HG02588 (cell line): Measurements from ENCODE around the gene ST8SIA2.

Experiments
- ATAC-seq: cut with Tn5 transposase; IDR thresholded peaks from one replicate; pipeline ENCODE4 v1.9.1; 2021; ENCODE audit warnings: mild to moderate bottlenecking, moderate library complexity; ENCODE audit not compliant: unreplicated experiment

Gene ST8SIA2

DNA sequence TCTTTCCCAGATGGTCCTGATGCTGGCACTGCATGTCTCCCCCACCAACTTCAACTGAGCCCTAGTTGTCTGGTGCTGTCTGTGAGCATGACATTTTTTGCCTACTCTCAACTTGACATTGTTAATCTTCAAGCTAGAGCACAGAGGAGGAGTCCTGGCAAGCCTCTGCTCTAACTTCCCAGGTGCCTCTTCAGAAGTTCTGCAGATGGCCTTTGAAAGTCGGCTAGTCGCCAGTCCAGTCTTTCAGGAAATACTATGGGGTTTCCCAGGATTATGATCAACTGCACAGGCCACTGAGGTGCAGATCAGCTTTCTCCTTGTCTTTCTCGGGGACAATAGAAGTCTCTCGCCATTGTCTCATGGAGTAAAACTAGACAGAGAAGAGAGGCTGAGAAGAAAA is 86.7 kb downstream of the ST8SIA2 start:
- ATAC-seq, result no peak

DNA sequence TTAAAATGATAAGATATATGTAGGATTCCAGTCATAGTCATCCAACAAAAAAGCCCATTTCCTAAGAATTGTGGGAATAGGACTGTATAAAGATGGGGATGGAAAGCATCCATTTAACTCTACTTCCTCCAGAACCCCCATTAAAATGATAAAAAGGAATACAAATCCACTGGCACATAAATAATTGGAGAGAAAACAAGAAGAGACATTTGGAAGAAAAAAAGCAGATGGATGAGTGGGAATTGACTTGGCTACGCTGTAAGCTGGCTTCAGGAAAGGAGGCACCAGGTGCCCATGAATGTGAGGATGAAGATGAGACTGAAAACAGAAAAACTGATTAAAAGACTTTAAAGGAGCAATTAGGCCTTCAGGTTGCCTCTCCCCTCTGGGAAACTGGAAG is 91.8 kb downstream of the ST8SIA2 start:
- no peak for ATAC-seq

DNA sequence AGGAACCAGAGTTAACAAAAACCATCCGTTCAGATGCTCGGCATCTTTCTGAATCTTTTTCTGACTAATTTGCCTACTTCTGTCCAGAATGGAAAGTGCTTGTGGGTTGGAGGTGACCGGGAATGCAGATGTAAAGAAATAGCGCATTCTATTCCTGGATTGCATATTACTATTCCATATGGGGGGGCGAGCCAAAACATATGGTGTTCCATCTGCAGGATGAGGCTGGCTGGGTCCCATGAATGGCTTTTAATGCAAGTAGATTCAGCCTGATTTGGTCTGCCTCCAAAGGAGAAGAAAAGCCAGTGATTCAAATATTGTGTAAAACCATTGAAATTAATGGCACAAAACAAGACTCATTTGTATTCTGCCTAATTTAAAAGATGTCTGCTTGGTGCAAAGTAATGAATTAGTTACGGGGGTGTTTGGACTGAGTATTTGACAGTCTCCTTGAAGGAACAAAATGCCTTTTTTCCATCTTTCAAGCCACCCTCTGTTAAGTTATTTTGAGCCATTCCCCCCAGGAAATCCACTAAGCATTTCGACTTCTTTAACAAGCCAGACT is 99.0 kb downstream of the ST8SIA2 start:
- ATAC-seq, result no peak

DNA sequence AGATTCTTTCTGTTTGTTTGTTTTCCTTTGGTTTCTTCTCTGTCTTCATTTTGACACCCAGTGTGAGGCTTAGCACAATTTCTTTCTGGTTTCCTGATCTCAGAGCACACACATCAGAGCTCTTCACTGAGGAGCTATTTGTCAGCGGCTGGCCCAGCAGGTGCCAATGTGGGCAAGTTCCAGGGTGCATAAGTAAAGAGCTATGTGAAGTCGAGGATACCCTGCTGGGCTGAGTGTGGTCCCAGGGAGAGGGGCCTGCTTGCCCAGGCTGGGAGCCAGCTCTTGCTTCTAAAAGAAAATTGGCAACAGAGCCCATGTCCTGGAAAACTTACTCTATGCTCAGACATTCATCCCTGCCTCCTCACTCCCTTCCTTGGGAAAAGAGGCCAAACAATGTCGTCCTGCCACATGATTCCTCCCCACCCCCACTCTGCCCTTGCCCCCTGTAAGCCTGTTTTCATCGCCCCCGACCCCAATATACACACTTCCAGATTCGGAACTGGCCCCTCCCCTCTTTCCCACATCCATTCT is 101.2 kb downstream of the ST8SIA2 start:
- ATAC-seq, result no peak

DNA sequence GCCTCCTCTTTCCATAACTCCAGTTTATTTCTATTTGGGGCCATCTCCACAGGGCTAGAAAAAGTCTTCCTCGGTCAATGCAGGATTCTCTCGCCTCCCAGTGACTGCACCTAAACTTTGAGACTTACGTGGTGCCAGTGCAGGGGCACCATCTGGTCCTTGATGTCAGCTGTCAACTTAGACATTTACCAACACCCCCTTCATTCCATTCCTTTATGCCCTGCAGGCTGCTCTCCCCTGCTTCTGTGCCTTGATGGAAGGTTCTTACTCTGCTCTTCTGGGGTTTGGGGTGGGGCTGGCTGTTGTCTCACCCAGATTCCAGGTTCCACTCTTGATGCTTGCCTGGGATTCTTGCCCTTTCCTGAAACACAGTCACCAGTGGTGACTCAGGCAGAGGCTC is 101.8 kb downstream of the ST8SIA2 start:
- no peak for ATAC-seq

DNA sequence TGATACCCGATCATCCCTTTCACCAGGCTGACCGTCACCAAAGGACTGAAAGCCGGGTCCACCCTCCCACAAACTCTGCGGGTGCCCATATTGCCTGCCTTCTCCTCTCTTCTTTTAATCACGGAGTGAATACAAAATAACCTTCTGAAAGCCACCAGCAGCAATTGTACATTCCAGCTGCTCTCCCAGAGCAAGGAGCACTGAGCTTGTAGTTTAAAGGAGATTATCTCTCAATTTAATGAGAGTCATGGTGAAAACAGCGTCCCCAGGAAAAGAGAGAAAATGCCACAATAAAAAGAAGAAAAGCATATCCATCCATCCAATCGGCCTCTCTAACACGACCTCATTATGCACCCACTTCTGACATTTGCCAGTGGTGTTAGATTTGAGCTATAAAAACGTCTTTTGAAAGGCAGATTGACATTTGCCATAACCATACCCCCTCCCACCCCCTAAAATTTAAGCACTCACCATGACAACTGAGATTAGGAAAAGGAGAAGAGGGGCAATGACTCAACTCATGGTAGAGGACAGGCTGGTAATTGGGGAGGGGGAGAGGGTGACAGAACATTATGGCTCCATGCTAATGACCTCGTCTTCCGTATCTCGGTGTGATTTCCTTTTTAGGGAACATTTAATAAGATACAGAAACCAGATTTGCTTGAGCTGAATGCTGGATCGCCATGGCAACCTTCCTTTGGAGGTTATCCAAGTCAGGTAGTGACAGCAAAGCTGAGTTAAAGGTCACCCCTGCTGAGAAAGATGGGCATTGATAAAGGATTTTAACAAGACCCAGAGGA is 106.2 kb downstream of the ST8SIA2 start:
- ATAC-seq, result no peak

DNA sequence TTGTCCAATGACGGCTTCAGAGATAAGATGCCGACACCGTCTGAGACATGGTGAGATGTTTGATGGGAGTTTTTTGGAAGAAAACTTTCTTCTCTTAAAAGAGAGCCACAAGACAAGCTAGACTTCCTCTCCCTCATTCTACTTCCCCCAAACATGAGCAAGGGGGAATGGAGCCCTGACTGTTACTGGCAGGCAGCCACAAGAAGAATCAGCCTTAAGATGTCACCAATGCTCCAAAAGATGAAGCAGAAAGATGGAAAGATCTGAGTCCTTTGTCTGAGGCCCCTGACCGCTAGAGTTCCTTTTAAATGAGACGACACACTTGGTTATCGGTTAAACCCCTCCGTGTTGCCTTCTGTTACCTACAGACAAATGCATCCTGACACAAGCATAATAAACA is 108.7 kb downstream of the ST8SIA2 start:
- ATAC-seq, result no peak

DNA sequence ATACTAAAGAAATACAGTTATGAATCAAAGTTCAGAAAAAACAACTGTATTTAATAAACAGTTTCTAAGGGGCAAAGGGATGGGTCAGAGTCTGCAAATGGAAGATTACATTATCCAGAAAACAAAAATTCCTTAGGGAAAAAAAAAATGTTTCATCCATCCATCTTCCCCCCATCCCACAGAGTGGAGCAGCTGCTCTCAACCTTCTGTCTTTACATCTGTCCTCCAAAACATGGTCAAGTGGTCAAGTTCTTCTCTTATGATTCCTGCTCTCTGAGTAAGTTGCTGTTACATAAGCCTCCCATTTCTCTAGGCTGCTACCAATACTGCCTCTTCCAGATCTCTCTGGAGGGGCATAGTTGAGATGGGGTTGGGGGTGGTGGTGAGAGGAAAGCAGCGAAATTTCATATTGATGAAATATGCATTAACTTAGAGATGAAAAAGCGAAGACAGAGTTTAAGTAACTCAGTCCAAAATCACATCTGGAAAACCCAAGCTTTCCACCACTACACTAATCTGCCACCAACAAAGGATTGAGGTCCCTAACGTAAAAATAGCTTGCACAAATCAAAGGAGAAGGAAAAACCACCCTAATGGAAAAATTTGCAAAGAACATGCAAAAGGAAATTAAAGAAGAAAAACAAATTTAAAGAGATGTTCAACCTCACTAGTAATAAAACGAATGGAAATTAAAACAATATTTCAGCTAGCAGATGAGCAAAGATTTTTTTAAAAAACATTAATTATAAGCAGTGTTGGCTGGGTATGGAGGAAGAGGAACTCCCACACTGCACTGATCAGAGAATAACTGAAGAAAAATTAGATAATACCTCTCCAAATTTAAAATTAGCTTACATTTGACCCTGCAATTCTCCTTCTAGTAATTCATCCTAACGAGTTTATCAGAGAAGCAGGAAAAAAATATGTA is 109.5 kb downstream of the ST8SIA2 start:
- no peak for ATAC-seq

DNA sequence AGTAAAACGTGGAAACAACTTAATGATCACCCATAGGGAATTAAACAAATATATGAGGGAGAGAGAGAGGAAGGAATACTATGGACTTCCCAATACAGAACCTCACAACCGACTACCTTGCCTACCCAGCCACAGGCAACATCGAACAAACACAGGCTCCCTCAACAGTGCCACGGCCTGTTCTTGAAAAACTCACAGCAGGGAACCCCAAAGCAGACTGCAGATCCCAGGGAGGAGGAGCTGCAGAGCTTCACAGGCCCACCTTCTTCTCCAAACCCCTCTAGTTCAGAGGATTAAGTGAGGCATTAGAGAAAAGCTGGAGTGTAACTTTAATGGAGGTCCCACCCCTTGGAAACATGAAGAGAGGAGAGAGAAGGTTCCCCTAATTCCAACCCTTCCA is 110.2 kb downstream of the ST8SIA2 start:
- no peak for ATAC-seq

DNA sequence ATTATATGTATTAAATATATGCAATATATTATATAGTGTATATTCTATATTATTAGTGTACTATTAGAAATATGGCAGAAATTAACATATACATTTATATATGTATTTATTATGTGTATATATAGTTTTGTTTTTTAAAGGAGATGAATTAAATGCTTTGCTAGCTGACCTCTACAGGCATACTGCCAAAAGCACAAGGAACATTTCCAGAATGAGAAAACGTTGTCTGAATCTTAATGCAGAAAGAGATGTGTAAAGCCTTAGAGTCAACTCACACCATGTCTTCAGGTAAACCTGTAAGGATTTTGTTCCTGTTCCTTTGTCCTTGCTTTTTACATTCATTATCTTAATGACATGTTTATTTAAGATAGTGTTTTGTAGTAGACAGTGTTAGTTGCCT is 111.9 kb downstream of the ST8SIA2 start:
- ATAC-seq, result no peak

DNA sequence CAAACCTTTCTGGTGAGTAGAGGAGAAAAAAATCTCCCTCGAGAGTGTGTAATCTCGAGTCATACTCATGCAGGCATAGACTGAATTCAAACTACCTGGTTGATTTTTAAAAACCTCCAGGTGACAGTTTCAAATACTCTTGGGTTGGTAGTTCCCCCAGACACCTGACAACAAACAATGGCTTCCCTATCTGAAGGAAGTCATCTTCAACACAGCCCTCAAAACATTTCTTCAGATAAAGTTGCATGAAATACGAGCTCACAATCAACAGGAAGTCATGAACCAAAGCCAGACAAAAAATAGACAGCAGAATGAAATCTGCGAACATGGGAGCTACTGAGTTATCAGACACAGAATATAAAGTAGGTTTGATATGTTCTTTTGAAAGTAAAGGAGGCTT is 112.8 kb downstream of the ST8SIA2 start:
- ATAC-seq, result no peak

DNA sequence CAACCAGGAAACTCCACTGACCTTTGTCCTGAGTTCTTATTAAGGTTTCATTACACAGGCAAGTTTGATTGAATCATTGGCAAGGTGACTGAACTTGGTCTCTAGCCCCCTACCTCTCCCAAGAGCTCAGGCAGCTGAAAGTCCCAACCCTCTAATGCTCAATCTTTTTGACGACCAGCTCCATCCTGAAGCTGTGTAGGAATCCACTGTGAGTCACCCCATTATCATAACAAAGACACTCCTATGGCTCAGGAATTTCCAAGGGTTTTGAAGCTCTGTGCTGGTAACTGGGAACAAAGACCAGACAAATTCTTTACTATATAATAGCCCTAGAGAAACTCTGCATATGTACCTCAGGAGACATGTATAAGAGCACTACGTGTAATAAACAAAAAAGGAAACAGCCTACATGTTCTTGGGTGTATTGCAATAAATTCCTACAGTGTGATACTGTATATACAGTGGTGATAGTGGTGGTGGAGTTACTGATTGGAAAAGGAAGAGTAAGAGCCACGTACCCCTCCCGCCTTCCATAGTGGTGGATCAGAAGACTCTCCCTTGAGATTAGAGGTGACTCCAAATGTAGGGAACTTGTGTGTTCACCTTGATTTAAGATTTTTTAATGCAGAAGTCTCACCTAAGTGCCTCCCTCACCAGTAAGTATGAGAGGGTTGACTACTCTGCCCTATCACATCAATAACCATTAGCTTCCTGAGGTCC is 116.6 kb downstream of the ST8SIA2 start:
- ATAC-seq, result no peak
